Large intestine (tissue), 3 donors: Measurements from ENCODE around the gene ACSM3. TPM values are rescaled to one million over a fixed set of nuclear protein-coding genes. Genes with fewer than 3 reads are reported as not detected.

Source experiments
- DNase-seq, 2 donors: peaks; one replicate each; pipeline versions ENCODE4 v3.0.0 to v3.0.0-alpha.2; 2013
- H3K27ac ChIP-seq: one replicate; pipeline ENCODE4 v1.5.1; 2013; ENCODE audit warnings: low read length
- H3K27me3 ChIP-seq: 2 replicates; pipeline ENCODE4 v1.6.1; 2013; ENCODE audit warnings: low read length; ENCODE audit not compliant: control insufficient read depth, insufficient read depth
- H3K36me3 ChIP-seq: 2 replicates; pipeline ENCODE4 v1.6.1; 2013; ENCODE audit warnings: low read length; ENCODE audit not compliant: control insufficient read depth, insufficient read depth
- H3K4me1 ChIP-seq: one replicate; pipeline ENCODE4 v1.6.1; 2013; ENCODE audit warnings: low read length; ENCODE audit not compliant: control insufficient read depth, insufficient read depth
- H3K4me3 ChIP-seq: one replicate; pipeline ENCODE4 v1.5.1; 2013; ENCODE audit warnings: low read length
- H3K9me3 ChIP-seq: one replicate; pipeline ENCODE4 v1.6.1; 2013; ENCODE audit warnings: mild to moderate bottlenecking, low read depth, low read length, moderate library complexity; ENCODE audit not compliant: control insufficient read depth
- WGBS: methylation state at CpG from one replicate; pipeline ENCODE4 v1.1.5; 2013; ENCODE audit warnings: low lambda C conversion rate; ENCODE audit not compliant: insufficient coverage; 5-methylcytosine and 5-hydroxymethylcytosine counted together
- polyA plus RNA-seq: library from polyadenylated mRNA; unstranded; fragments of 120-200 nt; gene quantifications from one replicate; pipeline ENCODE4 v1.2.1, GENCODE V29; 2013

Gene ACSM3
- polyA plus RNA-seq, 1 donor: 14.6 TPM

- H3K9me3 ChIP-seq: no peaks in the 10 kb centered on the region
- H3K4me1 ChIP-seq: peaks cover 6% of the 10 kb centered on the region
- H3K4me3 ChIP-seq: peak overlapping the region; percentile 100
- peak in 1 of 2 donors; percentile 5 for DNase-seq
- WGBS: 25% methylated on average over 1 of the region's 11 CpGs
- no peaks in the 10 kb centered on the region for H3K27me3 ChIP-seq
- peak overlapping the region; percentile 100 for H3K27ac ChIP-seq
- H3K36me3 ChIP-seq: peaks cover 26% of the 10 kb centered on the region
Observed at GRCh38 chr16:20740007-20740883, 23.6 kb upstream of the ACSM3 start.

GRCh38 chr16:20740901-20741521 lies 22.8 kb upstream of the ACSM3 start:
- H3K27me3 ChIP-seq: no peaks in the 10 kb centered on the region
- WGBS: 10% methylated on average over 2 of the region's 36 CpGs
- peaks cover 6% of the 10 kb centered on the region for H3K4me1 ChIP-seq
- peaks cover 20% of the 10 kb centered on the region for H3K36me3 ChIP-seq
- peak overlapping the region; percentile 100 for H3K4me3 ChIP-seq
- DNase-seq: peak; percentile 88 to 89
- H3K9me3 ChIP-seq: no peaks in the 10 kb centered on the region
- H3K27ac ChIP-seq: peak overlapping the region; percentile 100

GRCh38 chr16:20741554-20742285 lies 22.1 kb upstream of the ACSM3 start, which contains the start of gene THUMPD1:
TSS of gene THUMPD1 (minus strand) at chr16:20741818. CDS start at chr16:20741739, 79 bp downstream.
- peak; percentile 95 to 97 for DNase-seq
- Histone ChIP-seq H3K27me3 (no peaks in the 10 kb centered on the region), H3K27ac (peak within 1 kb of the TSS; percentile 100), H3K9me3 (no peaks in the 10 kb centered on the region), H3K4me1 (peaks cover 6% of the 10 kb centered on the region), H3K4me3 (peak within 1 kb of the TSS; percentile 100), H3K36me3 (peaks cover 12% of the 10 kb centered on the region)
- WGBS: no CpG with 5 or more reads among the region's 42 CpGs

- Histone ChIP-seq H3K36me3 (peaks cover 3% of the 10 kb centered on the region), H3K4me3 (no peak overlapping the region), H3K4me1 (peaks cover 6% of the 10 kb centered on the region), H3K9me3 (no peaks in the 10 kb centered on the region), H3K27me3 (no peaks in the 10 kb centered on the region), H3K27ac (no peak overlapping the region)
- no peak for DNase-seq
Observed at GRCh38 chr16:20743591-20743990, 20.2 kb upstream of the ACSM3 start.

GRCh38 chr16:20744922-20745440 lies 18.8 kb upstream of the ACSM3 start:
- no peak for DNase-seq
- peaks cover 3% of the 10 kb centered on the region for H3K4me1 ChIP-seq
- H3K4me3 ChIP-seq: no peak overlapping the region
- WGBS: 79% methylated on average over 4 of the region's 7 CpGs
- no peaks in the 10 kb centered on the region for H3K27me3 ChIP-seq
- H3K9me3 ChIP-seq: no peaks in the 10 kb centered on the region
- H3K36me3 ChIP-seq: no peaks in the 10 kb centered on the region
- H3K27ac ChIP-seq: no peak overlapping the region

GRCh38 chr16:20746461-20746860 lies 17.4 kb upstream of the ACSM3 start:
- no peaks in the 10 kb centered on the region for H3K4me1 ChIP-seq
- no peaks in the 10 kb centered on the region for H3K9me3 ChIP-seq
- no peak overlapping the region for H3K4me3 ChIP-seq
- DNase-seq: no peak
- H3K27ac ChIP-seq: no peak overlapping the region
- no peaks in the 10 kb centered on the region for H3K27me3 ChIP-seq
- WGBS: 87% methylated on average over 2 of the region's 3 CpGs
- H3K36me3 ChIP-seq: no peaks in the 10 kb centered on the region

GRCh38 chr16:20747030-20747816 lies 16.6 kb upstream of the ACSM3 start:
- no peaks in the 10 kb centered on the region for H3K36me3 ChIP-seq

GRCh38 chr16:20749474-20749873 lies 14.3 kb upstream of the ACSM3 start:
- no peaks in the 10 kb centered on the region for H3K27me3 ChIP-seq
- no CpG with 5 or more reads among the region's 1 CpG for WGBS
- no peak for DNase-seq
- H3K36me3 ChIP-seq: no peaks in the 10 kb centered on the region
- H3K9me3 ChIP-seq: no peaks in the 10 kb centered on the region
- H3K27ac ChIP-seq: no peak overlapping the region
- H3K4me1 ChIP-seq: no peaks in the 10 kb centered on the region
- no peak overlapping the region for H3K4me3 ChIP-seq

More at GRCh38 chr16:20747030-20747816, 16.6 kb upstream of the ACSM3 start:
- no peaks in the 10 kb centered on the region for H3K27me3 ChIP-seq
- no peaks in the 10 kb centered on the region for H3K4me1 ChIP-seq
- peak in 1 of 2 donors; percentile 54 for DNase-seq
- WGBS: 64% methylated on average over 2 of the region's 4 CpGs
- H3K9me3 ChIP-seq: no peaks in the 10 kb centered on the region
- no peak overlapping the region for H3K27ac ChIP-seq
- H3K4me3 ChIP-seq: no peak overlapping the region

- no CpG with 5 or more reads among the region's 1 CpG for WGBS
- Histone ChIP-seq H3K4me1 (no peaks in the 10 kb centered on the region), H3K4me3 (no peak overlapping the region), H3K9me3 (no peaks in the 10 kb centered on the region), H3K27ac (no peak overlapping the region), H3K36me3 (no peaks in the 10 kb centered on the region), H3K27me3 (no peaks in the 10 kb centered on the region)
- DNase-seq: no peak
Observed at GRCh38 chr16:20750558-20750957, 13.3 kb upstream of the ACSM3 start.
